ENCODE results near the gene S1PR1.
"Not testable (repeated sequence)": the region's sequence is repeated elsewhere in the genome, so short reads cannot be mapped to it uniquely, and the experiment has no call there.

GRCh38 chr1:101218968-101219367 lies 17.9 kb upstream of the S1PR1 start:
- TF ChIP-seq CTCF (IDR thresholded peaks at IDR 0.05 in 8 of 11, conservative IDR thresholded peaks at IDR 0.05 in 3 of 11); POLR2A (IDR thresholded peaks at IDR 0.05); POLR2AphosphoS5 (IDR thresholded peaks at IDR 0.05): not testable (repeated sequence)
